GM12878 (cell line): Measurements from ENCODE around the gene GUCY1A2. TPM values are rescaled to one million over a fixed set of nuclear protein-coding genes. Genes with fewer than 3 reads are reported as not detected.
"Not testable (repeated sequence)": the region's sequence is repeated elsewhere in the genome, so short reads cannot be mapped to it uniquely, and the experiment has no call there.

Experiments
- ATAC-seq: fragments of 200-7000 bp; cut with Tn5 transposase; 3 replicates; pipeline ENCODE4 v1.9.1; 2020; ENCODE audit warnings: mild to moderate bottlenecking, moderate library complexity
- BruUV-seq: library from RNA; stranded (reverse); fragments of 400-500 nt; replicated peaks from 2 replicates; lab custom pipeline; 2021; lab: Mats Ljungman, UMichigan
- CTCF ChIA-PET: fragments of 300-600 bp; sonication (Branson Sonifier 250); formaldehyde crosslinking; extraction: SDS; loops from one replicate; lab custom pipeline; 2021; ENCODE audit warnings: inconsistent platforms; lab: Yijun Ruan, JAX
- POLR2A ChIA-PET: fragments of 350-600 bp; formaldehyde crosslinking; extraction: SDS; loops from one replicate; lab custom pipeline; 2021; ENCODE audit warnings: inconsistent platforms; lab: Charles Lee
- RAD21 ChIA-PET: fragments of 300-600 bp; sonication (Branson Sonifier 250); formaldehyde crosslinking; loops from one replicate; lab custom pipeline; 2023; ENCODE audit warnings: antibody characterized with exemption; ENCODE audit not compliant: unreplicated experiment; lab: Charles Lee
- SMC1A ChIA-PET: fragments of 300-600 bp; sonication (Branson Sonifier 250); formaldehyde crosslinking; loops from one replicate; lab custom pipeline; 2023; ENCODE audit not compliant: unreplicated experiment, uncharacterized antibody; lab: Charles Lee
- DNase-seq: peaks from one replicate; pipeline ENCODE4 v3.0.0-alpha.2; 2011; ENCODE audit warnings: low read depth, low spot score
- FAIRE-seq: peaks from 3 replicates; lab custom pipeline; 2011; peaks lifted over from hg19 to GRCh38; lab: Jason Lieb, UNC
- H2AFZ ChIP-seq: 2 replicates; pipeline ENCODE4 v1.6.0; 2011; ENCODE audit warnings: low read depth, low read length, control low read depth; ENCODE audit not compliant: control insufficient read depth
- H3K27ac ChIP-seq: 2 replicates; pipeline ENCODE4 v1.5.1; 2011; ENCODE audit warnings: control low read depth; ENCODE audit not compliant: control insufficient read depth, insufficient read depth
- H3K27me3 ChIP-seq, 2 experiments: replicated peaks in 1 of 2; 2 replicates each; pipeline versions ENCODE4 v1.6.0 to v1.6.1; 2011; ENCODE audit warnings: low read length in 1 of 2; ENCODE audit not compliant: control insufficient read depth in 2 of 2, insufficient read depth in 2 of 2
- H3K36me3 ChIP-seq, 2 experiments: 2 replicates each; pipeline ENCODE4 v1.5.1; 2011; ENCODE audit warnings: low read length in 1 of 2; ENCODE audit not compliant: control insufficient read depth in 2 of 2, insufficient read depth in 2 of 2
- H3K4me1 ChIP-seq: 2 replicates; pipeline ENCODE4 v1.6.1; 2011; ENCODE audit warnings: mild to moderate bottlenecking, low read length, moderate library complexity, mixed read lengths; ENCODE audit not compliant: control insufficient read depth, insufficient read depth
- H3K4me2 ChIP-seq: 2 replicates; pipeline ENCODE4 v1.6.0; 2011; ENCODE audit warnings: control low read depth; ENCODE audit not compliant: control insufficient read depth, insufficient read depth
- H3K4me3 ChIP-seq: fragments of 200-600 bp; sonication (generic); 2 replicates; pipeline ENCODE4 v1.5.1; 2016
- H3K79me2 ChIP-seq: 2 replicates; pipeline ENCODE4 v1.6.0; 2011; ENCODE audit warnings: low read length; ENCODE audit not compliant: control insufficient read depth, insufficient read depth
- H3K9ac ChIP-seq: 2 replicates; pipeline ENCODE4 v1.8.0; 2011; ENCODE audit warnings: low read length, control low read depth, mixed read lengths; ENCODE audit not compliant: control insufficient read depth, insufficient read depth
- H3K9me3 ChIP-seq: replicated peaks from 3 replicates; pipeline ENCODE4 v1.5.1; 2011; ENCODE audit warnings: mild to moderate bottlenecking, low read length; ENCODE audit not compliant: control insufficient read depth, insufficient read depth
- H4K20me1 ChIP-seq: 2 replicates; pipeline ENCODE4 v1.6.0; 2011; ENCODE audit not compliant: control insufficient read depth, insufficient read depth
- CEBPZ ChIP-seq: fragments of 150-350 bp; IDR thresholded peaks from 2 replicates; pipeline ENCODE4 v1.6.1; 2016; ENCODE audit warnings: low read depth, low read length
- FOXM1 ChIP-seq: IDR thresholded peaks from 2 replicates; pipeline ENCODE4 v1.6.1; 2012; ENCODE audit warnings: low read depth, mild to moderate bottlenecking, inconsistent platforms, low read length, moderate library complexity
- RB1 ChIP-seq: fragments of 450-650 bp; formaldehyde crosslinking; IDR thresholded peaks from 2 replicates; pipeline ENCODE4 v1.6.1; 2017; ENCODE audit warnings: mild to moderate bottlenecking, borderline replicate concordance
- USF1 ChIP-seq: IDR thresholded peaks from 2 replicates; pipeline ENCODE4 v1.6.1; 2011; ENCODE audit warnings: borderline replicate concordance, low read depth, mild to moderate bottlenecking, moderate library complexity, mixed read lengths, low read length; ENCODE audit not compliant: insufficient read depth; ENCODE audit errors: extremely low read length
- WGBS: methylation state at CpG from one replicate; pipeline ENCODE4 v1.1.6; 2016; ENCODE audit warnings: low lambda C conversion rate; ENCODE audit not compliant: insufficient replicate concordance, insufficient coverage; ENCODE audit errors: missing lambda C conversion rate; 5-methylcytosine and 5-hydroxymethylcytosine counted together
- in situ Hi-C: fragments of 300-500 bp; cut with MboI; formaldehyde crosslinking; loops from 9 replicates; pipeline ENCODE4 v1.14.3; 2018; ENCODE audit warnings: mixed read lengths
- intact Hi-C: fragments of 100-400 bp; cut with micrococcal nuclease; formaldehyde crosslinking; loops from one replicate; pipeline ENCODE4 v1.14.2; 2022; ENCODE audit not compliant: unreplicated experiment
- polyA plus RNA-seq, 11 experiments: library from polyadenylated mRNA; depleted of rRNA in 4 of 11; unstranded in 6 of 11; stranded (reverse) in 5 of 11; fragments of >200 nt; fragmentation: Nextera tagmentation in 4 of 11; fragmentation: Illumina TruSeq in 1 of 11; extraction: Ambion mirVana in 4 of 11; extraction: Trizol in 1 of 11; gene quantifications; 1 replicate in 1 of 11; 2 replicates in 10 of 11; pipeline versions ENCODE4 v1.2.1 to v1.2.3, GENCODE V29; 2011 to 2016; ENCODE audit warnings: inconsistent platforms in 2 of 11, missing spikeins in 2 of 11, low read depth in 1 of 11
- total RNA-seq, 4 experiments: library from RNA; depleted of rRNA in 3 of 4; stranded (reverse); fragments of >200 nt in 3 of 4; fragmentation: Illumina TruSeq in 1 of 4; extraction: Trizol in 1 of 4; gene quantifications; 2 replicates each; pipeline versions ENCODE4 v1.2.1 to v1.2.3, GENCODE V29; 2013 to 2021
- TF ChIP-seq, protein P1 (sequence below): IDR thresholded peaks from 2 replicates; pipeline ENCODE4 v1.6.1; 2011; ENCODE audit warnings: low read depth, low read length, improper control_type of control experiment, borderline replicate concordance
- TF ChIP-seq, protein P2 (sequence below): IDR thresholded peaks from 2 replicates; pipeline ENCODE4 v1.6.1; 2012; ENCODE audit warnings: improper control_type of control experiment, low read depth, low read length; ENCODE audit not compliant: insufficient replicate concordance

Gene GUCY1A2
- total and polyA plus RNA-seq, 10 of the 15 experiments (the other 5 are each of a cell fraction or from before 2014, with no cell fraction given): under 0.01 to 0.03 (median under 0.01) TPM; not detected in 4

GRCh38 chr11:107054391-107054790 is 36.1 kb upstream of the GUCY1A2 start:
- ChIA-PET CTCF (no interaction called here), SMC1A (no interaction called here), POLR2A (no interaction called here), RAD21 (no interaction called here)
- ATAC-seq: no peak
- Histone ChIP-seq H3K9ac (no peak overlapping the region), H3K4me1 (no peaks in the 10 kb centered on the region), H3K79me2 (no peaks in the 10 kb centered on the region), H4K20me1 (no peaks in the 10 kb centered on the region), H3K27ac (no peak overlapping the region), H3K36me3 (no peaks in the 10 kb centered on the region), H2AFZ (no peak overlapping the region), H3K9me3 (peaks cover 3% of the 10 kb centered on the region; the same call in 1 of the 3 replicates), H3K4me2 (no peak overlapping the region), H3K27me3 (no peaks in the 10 kb centered on the region), H3K4me3 (no peak overlapping the region)
- in situ Hi-C loops (no loop called here), intact Hi-C loops (no loop called here)
- no TSS peak for BruUV-seq
- 53% methylated on average over 1 of the region's 1 CpG for WGBS
- TF ChIP-seq, protein P1, sequence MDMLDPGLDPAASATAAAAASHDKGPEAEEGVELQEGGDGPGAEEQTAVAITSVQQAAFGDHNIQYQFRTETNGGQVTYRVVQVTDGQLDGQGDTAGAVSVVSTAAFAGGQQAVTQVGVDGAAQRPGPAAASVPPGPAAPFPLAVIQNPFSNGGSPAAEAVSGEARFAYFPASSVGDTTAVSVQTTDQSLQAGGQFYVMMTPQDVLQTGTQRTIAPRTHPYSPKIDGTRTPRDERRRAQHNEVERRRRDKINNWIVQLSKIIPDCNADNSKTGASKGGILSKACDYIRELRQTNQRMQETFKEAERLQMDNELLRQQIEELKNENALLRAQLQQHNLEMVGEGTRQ: no peak
- TF ChIP-seq RB1: no peak
- TF ChIP-seq, protein P2, sequence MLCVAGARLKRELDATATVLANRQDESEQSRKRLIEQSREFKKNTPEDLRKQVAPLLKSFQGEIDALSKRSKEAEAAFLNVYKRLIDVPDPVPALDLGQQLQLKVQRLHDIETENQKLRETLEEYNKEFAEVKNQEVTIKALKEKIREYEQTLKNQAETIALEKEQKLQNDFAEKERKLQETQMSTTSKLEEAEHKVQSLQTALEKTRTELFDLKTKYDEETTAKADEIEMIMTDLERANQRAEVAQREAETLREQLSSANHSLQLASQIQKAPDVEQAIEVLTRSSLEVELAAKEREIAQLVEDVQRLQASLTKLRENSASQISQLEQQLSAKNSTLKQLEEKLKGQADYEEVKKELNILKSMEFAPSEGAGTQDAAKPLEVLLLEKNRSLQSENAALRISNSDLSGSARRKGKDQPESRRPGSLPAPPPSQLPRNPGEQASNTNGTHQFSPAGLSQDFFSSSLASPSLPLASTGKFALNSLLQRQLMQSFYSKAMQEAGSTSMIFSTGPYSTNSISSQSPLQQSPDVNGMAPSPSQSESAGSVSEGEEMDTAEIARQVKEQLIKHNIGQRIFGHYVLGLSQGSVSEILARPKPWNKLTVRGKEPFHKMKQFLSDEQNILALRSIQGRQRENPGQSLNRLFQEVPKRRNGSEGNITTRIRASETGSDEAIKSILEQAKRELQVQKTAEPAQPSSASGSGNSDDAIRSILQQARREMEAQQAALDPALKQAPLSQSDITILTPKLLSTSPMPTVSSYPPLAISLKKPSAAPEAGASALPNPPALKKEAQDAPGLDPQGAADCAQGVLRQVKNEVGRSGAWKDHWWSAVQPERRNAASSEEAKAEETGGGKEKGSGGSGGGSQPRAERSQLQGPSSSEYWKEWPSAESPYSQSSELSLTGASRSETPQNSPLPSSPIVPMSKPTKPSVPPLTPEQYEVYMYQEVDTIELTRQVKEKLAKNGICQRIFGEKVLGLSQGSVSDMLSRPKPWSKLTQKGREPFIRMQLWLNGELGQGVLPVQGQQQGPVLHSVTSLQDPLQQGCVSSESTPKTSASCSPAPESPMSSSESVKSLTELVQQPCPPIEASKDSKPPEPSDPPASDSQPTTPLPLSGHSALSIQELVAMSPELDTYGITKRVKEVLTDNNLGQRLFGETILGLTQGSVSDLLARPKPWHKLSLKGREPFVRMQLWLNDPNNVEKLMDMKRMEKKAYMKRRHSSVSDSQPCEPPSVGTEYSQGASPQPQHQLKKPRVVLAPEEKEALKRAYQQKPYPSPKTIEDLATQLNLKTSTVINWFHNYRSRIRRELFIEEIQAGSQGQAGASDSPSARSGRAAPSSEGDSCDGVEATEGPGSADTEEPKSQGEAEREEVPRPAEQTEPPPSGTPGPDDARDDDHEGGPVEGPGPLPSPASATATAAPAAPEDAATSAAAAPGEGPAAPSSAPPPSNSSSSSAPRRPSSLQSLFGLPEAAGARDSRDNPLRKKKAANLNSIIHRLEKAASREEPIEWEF: no peak
- TF ChIP-seq FOXM1: no peak
- TF ChIP-seq USF1: no peak
- no peak for TF ChIP-seq CEBPZ
- FAIRE-seq: no peak
- no peak for DNase-seq

DNA sequence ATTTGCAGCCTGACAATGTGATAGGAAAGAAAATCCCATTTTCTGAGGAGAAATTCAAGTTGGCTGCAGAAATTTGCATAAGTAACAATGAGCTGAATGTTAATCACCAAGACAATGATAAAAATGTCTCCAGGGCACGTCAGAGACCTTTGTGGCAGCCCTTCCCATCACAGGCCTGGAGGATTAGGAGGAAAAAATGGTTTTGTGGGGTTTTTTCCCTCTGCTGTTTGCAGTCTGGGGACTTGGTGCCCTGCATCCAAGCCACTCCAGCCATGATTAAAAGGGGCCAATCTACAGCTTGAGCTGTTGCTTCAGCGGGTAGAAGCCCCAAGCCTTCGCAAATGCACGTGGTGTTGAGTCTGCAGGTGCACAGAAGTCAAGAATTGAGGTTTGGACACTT is 33.1 kb upstream of the GUCY1A2 start:
- H3K9me3 ChIP-seq, POLR2A ChIA-PET, H3K4me3 ChIP-seq, CTCF ChIA-PET, in situ Hi-C loops, SMC1A ChIA-PET, DNase-seq, intact Hi-C loops, H3K36me3 ChIP-seq, H3K4me2 ChIP-seq, RAD21 ChIA-PET, FAIRE-seq, H3K9ac ChIP-seq, BruUV-seq, H3K79me2 ChIP-seq, H2AFZ ChIP-seq, H4K20me1 ChIP-seq, ATAC-seq, H3K4me1 ChIP-seq, H3K27ac ChIP-seq, H3K27me3 ChIP-seq: not testable (repeated sequence)
- 0% methylated on average over 4 of the region's 4 CpGs for WGBS
